HepG2 (cell line): Measurements from ENCODE around the gene CRYBA2. TPM values are rescaled to one million over a fixed set of nuclear protein-coding genes. Genes with fewer than 3 reads are reported as not detected.
A peak's percentile ranks its signal among the peaks of the same experiment; 100 is the strongest.

Experiments
- ATRX ChIP-seq: sonication (generic); formaldehyde crosslinking; IDR thresholded peaks from 2 replicates; pipeline ENCODE4 v1.4.0; 2020; ENCODE audit warnings: missing genetic modification reagents, borderline replicate concordance
- ESRRA ChIP-seq: sonication (generic); formaldehyde crosslinking; IDR thresholded peaks from 2 replicates; pipeline ENCODE4 v1.5.1; 2020; ENCODE audit warnings: mild to moderate bottlenecking, low read depth, missing genetic modification reagents
- FOXO1 ChIP-seq: sonication (generic); formaldehyde crosslinking; IDR thresholded peaks from 2 replicates; pipeline ENCODE4 v1.4.0; 2020; ENCODE audit warnings: missing genetic modification reagents
- MYC ChIP-seq: sonication (generic); formaldehyde crosslinking; IDR thresholded peaks from 2 replicates; pipeline ENCODE4 v1.9.0; 2021; ENCODE audit warnings: missing genetic modification reagents, borderline replicate concordance
- PCBP1 ChIP-seq: fragments of 200-400 bp; formaldehyde crosslinking; IDR thresholded peaks from 2 replicates; pipeline ENCODE4 v1.6.1; 2017; ENCODE audit warnings: mild to moderate bottlenecking, low read depth, low read length, borderline replicate concordance
- THYN1 ChIP-seq: sonication (generic); formaldehyde crosslinking; IDR thresholded peaks from 2 replicates; pipeline ENCODE4 v1.8.1; 2023; ENCODE audit warnings: low read depth, mild to moderate bottlenecking, moderate library complexity, missing genetic modification reagents, borderline replicate concordance
- ZNF891 ChIP-seq: sonication (generic); formaldehyde crosslinking; IDR thresholded peaks from 2 replicates; pipeline ENCODE4 v1.5.0; 2020; ENCODE audit warnings: mild to moderate bottlenecking, missing genetic modification reagents
- ZSCAN30 ChIP-seq: sonication (generic); formaldehyde crosslinking; IDR thresholded peaks from 2 replicates; pipeline ENCODE4 v1.5.0; 2020; ENCODE audit warnings: mild to moderate bottlenecking, missing genetic modification reagents
- polyA plus RNA-seq, 8 experiments: library from polyadenylated mRNA; depleted of rRNA in 3 of 8; stranded (reverse) in 7 of 8; unstranded in 1 of 8; fragments of >200 nt; fragmentation: Illumina TruSeq in 4 of 8; extraction: Trizol in 4 of 8; gene quantifications; 2 replicates each; pipeline versions ENCODE4 v1.2.1 to v1.2.3, GENCODE V29; 2011 to 2016; ENCODE audit warnings: low read depth in 4 of 8, missing spikeins in 1 of 8, mixed read lengths in 1 of 8; ENCODE audit not compliant: insufficient read depth in 1 of 8
- total RNA-seq, 5 experiments: library from RNA; depleted of rRNA; stranded (reverse); fragments of >200 nt; fragmentation: Illumina TruSeq; extraction: Trizol; gene quantifications; 2 replicates each; pipeline ENCODE4 v1.2.3, GENCODE V29; 2016; ENCODE audit warnings: low read depth in 1 of 5
- TF ChIP-seq, protein P1 (sequence below): sonication (generic); formaldehyde crosslinking; IDR thresholded peaks from 2 replicates; pipeline ENCODE4 v1.5.0; 2020; ENCODE audit warnings: missing genetic modification reagents
- TF ChIP-seq, protein P2 (sequence below): sonication (generic); formaldehyde crosslinking; IDR thresholded peaks from 2 replicates; pipeline ENCODE4 v1.4.0; 2020; ENCODE audit warnings: missing genetic modification reagents
- TF ChIP-seq, protein P3 (sequence below): IDR thresholded peaks from 2 replicates; pipeline ENCODE4 v1.6.1; 2018; ENCODE audit warnings: missing genetic modification reagents, mild to moderate bottlenecking, missing compliant biosample characterization
- TF ChIP-seq, protein P4 (sequence below): sonication (generic); formaldehyde crosslinking; IDR thresholded peaks from 2 replicates; pipeline ENCODE4 v1.4.0; 2020; ENCODE audit warnings: missing genetic modification reagents
- TF ChIP-seq, protein P5 (sequence below): sonication (generic); formaldehyde crosslinking; IDR thresholded peaks from 2 replicates; pipeline ENCODE4 v1.5.0; 2020; ENCODE audit warnings: missing genetic modification reagents
- TF ChIP-seq, protein P6 (sequence below): IDR thresholded peaks from 2 replicates; pipeline ENCODE4 v1.4.0; 2020; ENCODE audit warnings: mild to moderate bottlenecking, missing genetic modification reagents

Gene CRYBA2
- total and polyA plus RNA-seq, 2 of the 13 experiments (the other 11 are each of a cell fraction or from before 2014, with no cell fraction given) = not detected

DNA sequence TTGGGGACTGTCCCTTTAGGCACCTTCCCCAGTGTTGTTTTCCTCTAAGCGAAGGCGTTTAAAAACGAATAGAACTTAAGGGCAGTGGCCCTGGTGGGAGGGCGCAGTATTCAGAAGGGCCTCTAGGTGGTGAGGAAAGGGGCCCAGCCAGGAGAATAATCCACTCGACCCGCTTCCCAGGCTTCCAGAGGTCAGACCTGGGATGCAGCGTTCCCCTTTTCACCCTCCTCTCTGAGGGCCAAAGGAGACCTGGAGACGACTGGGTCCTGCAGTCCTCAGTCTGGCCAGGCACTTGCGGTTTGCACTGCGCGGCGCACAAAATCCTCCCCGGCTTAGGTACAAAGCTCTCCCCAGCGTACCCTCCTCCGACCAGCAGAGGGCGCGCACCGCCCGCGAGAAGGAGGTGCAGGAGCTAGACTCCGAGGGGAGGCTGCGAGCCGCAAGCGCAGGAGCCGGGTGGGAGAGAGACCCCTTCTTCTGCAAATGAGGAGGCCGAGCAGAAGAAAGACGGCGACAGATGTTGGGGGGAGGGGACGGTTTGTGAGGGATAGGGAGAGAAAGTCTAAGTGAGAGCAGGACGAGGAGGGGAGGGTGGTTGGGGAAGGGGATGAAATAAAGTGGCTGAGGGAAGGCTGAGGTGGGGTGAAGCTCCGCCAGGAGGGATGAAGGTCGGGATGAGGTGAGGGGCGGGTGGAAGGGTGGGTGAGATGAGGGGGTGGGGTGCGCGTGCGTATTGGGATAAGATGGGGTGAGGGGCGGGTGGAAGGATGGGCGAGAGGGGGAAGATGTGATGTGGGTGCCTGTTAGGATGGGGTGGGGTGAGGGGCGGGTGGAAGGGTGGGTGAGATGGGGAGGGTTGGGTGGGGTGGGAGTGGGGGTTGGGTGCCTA is 13.1 kb downstream of the CRYBA2 start (continued):
- TF ChIP-seq, protein P1, sequence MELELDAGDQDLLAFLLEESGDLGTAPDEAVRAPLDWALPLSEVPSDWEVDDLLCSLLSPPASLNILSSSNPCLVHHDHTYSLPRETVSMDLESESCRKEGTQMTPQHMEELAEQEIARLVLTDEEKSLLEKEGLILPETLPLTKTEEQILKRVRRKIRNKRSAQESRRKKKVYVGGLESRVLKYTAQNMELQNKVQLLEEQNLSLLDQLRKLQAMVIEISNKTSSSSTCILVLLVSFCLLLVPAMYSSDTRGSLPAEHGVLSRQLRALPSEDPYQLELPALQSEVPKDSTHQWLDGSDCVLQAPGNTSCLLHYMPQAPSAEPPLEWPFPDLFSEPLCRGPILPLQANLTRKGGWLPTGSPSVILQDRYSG (CRISPR knock-in tag) = no peak
- TF ChIP-seq, protein P2, sequence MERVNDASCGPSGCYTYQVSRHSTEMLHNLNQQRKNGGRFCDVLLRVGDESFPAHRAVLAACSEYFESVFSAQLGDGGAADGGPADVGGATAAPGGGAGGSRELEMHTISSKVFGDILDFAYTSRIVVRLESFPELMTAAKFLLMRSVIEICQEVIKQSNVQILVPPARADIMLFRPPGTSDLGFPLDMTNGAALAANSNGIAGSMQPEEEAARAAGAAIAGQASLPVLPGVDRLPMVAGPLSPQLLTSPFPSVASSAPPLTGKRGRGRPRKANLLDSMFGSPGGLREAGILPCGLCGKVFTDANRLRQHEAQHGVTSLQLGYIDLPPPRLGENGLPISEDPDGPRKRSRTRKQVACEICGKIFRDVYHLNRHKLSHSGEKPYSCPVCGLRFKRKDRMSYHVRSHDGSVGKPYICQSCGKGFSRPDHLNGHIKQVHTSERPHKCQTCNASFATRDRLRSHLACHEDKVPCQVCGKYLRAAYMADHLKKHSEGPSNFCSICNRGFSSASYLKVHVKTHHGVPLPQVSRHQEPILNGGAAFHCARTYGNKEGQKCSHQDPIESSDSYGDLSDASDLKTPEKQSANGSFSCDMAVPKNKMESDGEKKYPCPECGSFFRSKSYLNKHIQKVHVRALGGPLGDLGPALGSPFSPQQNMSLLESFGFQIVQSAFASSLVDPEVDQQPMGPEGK (CRISPR knock-in tag) = peak; percentile 74
- TF ChIP-seq, protein P3, sequence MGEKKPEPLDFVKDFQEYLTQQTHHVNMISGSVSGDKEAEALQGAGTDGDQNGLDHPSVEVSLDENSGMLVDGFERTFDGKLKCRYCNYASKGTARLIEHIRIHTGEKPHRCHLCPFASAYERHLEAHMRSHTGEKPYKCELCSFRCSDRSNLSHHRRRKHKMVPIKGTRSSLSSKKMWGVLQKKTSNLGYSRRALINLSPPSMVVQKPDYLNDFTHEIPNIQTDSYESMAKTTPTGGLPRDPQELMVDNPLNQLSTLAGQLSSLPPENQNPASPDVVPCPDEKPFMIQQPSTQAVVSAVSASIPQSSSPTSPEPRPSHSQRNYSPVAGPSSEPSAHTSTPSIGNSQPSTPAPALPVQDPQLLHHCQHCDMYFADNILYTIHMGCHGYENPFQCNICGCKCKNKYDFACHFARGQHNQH (CRISPR knock-in tag) = peak; percentile 41; the same call in 1 of the 2 replicates
- no peak for TF ChIP-seq THYN1 (CRISPR knock-in tag)
- no peak for TF ChIP-seq ESRRA (CRISPR knock-in tag)
- peak; percentile 71; the same call in 1 of the 2 replicates for TF ChIP-seq ZNF891 (CRISPR knock-in tag)
- no peak for TF ChIP-seq ZSCAN30 (CRISPR knock-in tag)
- TF ChIP-seq, protein P4, sequence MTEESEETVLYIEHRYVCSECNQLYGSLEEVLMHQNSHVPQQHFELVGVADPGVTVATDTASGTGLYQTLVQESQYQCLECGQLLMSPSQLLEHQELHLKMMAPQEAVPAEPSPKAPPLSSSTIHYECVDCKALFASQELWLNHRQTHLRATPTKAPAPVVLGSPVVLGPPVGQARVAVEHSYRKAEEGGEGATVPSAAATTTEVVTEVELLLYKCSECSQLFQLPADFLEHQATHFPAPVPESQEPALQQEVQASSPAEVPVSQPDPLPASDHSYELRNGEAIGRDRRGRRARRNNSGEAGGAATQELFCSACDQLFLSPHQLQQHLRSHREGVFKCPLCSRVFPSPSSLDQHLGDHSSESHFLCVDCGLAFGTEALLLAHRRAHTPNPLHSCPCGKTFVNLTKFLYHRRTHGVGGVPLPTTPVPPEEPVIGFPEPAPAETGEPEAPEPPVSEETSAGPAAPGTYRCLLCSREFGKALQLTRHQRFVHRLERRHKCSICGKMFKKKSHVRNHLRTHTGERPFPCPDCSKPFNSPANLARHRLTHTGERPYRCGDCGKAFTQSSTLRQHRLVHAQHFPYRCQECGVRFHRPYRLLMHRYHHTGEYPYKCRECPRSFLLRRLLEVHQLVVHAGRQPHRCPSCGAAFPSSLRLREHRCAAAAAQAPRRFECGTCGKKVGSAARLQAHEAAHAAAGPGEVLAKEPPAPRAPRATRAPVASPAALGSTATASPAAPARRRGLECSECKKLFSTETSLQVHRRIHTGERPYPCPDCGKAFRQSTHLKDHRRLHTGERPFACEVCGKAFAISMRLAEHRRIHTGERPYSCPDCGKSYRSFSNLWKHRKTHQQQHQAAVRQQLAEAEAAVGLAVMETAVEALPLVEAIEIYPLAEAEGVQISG (CRISPR knock-in tag) = peak; percentile 73
- TF ChIP-seq, protein P5, sequence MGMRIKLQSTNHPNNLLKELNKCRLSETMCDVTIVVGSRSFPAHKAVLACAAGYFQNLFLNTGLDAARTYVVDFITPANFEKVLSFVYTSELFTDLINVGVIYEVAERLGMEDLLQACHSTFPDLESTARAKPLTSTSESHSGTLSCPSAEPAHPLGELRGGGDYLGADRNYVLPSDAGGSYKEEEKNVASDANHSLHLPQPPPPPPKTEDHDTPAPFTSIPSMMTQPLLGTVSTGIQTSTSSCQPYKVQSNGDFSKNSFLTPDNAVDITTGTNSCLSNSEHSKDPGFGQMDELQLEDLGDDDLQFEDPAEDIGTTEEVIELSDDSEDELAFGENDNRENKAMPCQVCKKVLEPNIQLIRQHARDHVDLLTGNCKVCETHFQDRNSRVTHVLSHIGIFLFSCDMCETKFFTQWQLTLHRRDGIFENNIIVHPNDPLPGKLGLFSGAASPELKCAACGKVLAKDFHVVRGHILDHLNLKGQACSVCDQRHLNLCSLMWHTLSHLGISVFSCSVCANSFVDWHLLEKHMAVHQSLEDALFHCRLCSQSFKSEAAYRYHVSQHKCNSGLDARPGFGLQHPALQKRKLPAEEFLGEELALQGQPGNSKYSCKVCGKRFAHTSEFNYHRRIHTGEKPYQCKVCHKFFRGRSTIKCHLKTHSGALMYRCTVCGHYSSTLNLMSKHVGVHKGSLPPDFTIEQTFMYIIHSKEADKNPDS (CRISPR knock-in tag) = no peak
- no peak for TF ChIP-seq ATRX (CRISPR knock-in tag)
- peak; percentile 45; the same call in 1 of the 2 replicates for TF ChIP-seq MYC (CRISPR knock-in tag)
- TF ChIP-seq PCBP1 = no peak
- TF ChIP-seq, protein P6, sequence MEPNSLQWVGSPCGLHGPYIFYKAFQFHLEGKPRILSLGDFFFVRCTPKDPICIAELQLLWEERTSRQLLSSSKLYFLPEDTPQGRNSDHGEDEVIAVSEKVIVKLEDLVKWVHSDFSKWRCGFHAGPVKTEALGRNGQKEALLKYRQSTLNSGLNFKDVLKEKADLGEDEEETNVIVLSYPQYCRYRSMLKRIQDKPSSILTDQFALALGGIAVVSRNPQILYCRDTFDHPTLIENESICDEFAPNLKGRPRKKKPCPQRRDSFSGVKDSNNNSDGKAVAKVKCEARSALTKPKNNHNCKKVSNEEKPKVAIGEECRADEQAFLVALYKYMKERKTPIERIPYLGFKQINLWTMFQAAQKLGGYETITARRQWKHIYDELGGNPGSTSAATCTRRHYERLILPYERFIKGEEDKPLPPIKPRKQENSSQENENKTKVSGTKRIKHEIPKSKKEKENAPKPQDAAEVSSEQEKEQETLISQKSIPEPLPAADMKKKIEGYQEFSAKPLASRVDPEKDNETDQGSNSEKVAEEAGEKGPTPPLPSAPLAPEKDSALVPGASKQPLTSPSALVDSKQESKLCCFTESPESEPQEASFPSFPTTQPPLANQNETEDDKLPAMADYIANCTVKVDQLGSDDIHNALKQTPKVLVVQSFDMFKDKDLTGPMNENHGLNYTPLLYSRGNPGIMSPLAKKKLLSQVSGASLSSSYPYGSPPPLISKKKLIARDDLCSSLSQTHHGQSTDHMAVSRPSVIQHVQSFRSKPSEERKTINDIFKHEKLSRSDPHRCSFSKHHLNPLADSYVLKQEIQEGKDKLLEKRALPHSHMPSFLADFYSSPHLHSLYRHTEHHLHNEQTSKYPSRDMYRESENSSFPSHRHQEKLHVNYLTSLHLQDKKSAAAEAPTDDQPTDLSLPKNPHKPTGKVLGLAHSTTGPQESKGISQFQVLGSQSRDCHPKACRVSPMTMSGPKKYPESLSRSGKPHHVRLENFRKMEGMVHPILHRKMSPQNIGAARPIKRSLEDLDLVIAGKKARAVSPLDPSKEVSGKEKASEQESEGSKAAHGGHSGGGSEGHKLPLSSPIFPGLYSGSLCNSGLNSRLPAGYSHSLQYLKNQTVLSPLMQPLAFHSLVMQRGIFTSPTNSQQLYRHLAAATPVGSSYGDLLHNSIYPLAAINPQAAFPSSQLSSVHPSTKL (CRISPR knock-in tag) = peak; percentile 43; the same call in 1 of the 2 replicates
- peak; percentile 65 for TF ChIP-seq FOXO1
